Measurements from ENCODE around the gene FYB2. TPM values are rescaled to one million over a fixed set of nuclear protein-coding genes. Genes with fewer than 3 reads are reported as not detected.
"Not testable (repeated sequence)": the region's sequence is repeated elsewhere in the genome, so short reads cannot be mapped to it uniquely, and the experiment has no call there.

The FYB2 gene
- total RNA-seq, 1 donor from 2014 or later: not detected

DNA sequence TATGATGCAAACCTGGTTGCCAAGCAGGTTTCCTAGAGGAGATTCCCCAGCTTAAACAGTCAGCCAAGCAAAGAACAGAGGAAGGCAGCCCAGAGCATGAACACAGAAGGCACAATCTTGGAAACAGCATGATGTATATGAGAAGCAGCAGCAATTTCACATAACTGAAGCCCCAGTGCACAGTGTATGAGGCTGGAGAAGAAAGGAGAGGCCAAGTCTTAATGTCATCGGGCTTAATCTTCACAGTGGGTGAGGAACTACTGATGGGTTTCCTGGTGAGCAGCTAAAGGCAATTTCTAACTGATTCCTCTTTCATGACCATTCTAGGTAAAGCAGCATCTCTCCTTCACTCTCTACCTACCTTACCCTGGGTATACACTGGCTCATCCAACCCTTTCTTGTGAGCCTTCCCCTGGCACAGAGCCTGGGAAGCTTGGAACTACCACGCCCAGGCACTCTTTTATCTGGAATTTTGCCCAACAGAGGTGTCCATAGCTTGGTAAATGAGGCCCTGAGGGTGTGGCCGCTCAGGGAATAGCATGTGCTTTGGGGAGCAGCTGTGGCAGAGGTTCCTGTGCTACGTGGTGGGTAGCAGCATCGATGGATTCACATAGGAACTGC lies 22.0 kb downstream of the FYB2 start:
- intact Hi-C loops (cut with micrococcal nuclease): no loop called here

DNA sequence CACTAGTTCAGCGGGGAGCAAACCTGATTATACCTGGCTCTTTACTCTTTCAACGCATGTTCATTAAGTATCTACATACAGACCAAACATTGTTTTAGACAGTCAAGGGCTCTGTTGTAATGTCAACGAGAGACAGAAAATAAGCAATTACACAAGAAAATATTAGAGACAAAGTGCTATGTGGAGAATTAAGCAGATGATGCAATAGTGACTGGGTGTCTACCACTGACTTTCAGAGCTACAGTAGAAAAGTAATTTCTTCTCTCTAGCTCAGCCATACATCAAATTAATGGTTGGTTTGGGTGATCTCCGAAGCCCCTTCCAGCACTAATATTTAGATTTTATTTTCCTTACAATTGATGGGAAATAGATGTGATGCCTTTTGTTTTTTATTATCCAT lies 23.3 kb downstream of the FYB2 start:
- intact Hi-C loops (cut with micrococcal nuclease): no loop called here

DNA sequence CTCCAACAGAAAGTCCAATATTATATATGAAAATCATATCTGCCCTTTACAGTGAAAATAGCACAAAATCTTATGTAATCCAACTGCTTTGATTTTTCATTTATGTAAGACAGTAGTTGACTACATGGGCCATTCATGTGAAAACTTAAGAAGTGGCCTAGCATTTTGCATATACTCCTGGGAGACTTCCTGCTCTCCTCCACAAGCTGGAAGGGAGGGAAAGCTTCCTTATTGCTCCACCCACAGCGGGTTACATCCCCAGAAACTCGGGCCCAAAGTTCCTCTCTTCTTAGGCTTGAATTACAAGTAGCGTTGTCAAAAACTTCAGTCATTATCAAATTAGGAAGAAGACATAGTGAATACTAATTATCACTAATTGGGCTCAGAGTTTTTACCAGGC lies 29.2 kb downstream of the FYB2 start:
- intact Hi-C loops (cut with micrococcal nuclease): no loop called here

DNA sequence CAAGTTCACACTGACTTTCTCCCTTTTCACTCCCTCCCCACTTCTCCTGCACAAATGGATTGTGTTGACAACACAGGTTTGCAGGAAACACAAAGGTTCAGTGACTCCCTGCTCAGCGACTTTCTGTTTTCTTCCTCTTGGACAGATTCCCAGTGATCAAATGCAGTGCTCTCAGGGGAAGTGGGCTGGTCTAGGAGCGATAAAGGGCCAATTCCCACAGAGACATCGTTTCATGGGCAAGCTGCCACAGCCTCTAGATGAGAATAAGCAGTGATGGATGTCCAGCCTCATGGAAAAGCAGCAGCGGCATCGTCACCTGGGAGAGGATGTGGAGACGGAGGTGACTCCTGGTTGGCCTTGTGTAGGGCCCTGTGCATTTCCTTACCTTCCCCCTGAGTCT lies 30.6 kb downstream of the FYB2 start:
- intact Hi-C loops (cut with micrococcal nuclease): no loop called here

DNA sequence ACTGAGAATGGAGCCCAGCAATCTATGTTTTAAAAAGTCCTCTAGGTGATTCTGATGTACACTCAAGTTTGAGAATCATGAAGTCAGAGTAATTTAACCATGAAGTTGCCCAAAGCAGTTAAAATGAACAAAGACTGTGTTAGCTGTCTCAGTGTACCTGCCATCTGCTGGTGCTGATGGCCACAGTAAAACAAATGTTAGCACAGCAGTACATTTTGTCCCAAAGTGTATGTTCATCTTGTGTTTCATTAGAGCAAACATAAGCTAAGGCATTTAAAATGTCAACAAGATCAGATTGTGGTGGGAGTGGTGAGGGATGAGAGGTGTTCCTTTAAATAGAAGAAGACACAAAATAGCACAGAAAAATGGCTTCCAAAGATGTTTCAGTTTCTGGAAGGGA lies 31.1 kb downstream of the FYB2 start:
- intact Hi-C loops (cut with micrococcal nuclease): no loop called here

DNA sequence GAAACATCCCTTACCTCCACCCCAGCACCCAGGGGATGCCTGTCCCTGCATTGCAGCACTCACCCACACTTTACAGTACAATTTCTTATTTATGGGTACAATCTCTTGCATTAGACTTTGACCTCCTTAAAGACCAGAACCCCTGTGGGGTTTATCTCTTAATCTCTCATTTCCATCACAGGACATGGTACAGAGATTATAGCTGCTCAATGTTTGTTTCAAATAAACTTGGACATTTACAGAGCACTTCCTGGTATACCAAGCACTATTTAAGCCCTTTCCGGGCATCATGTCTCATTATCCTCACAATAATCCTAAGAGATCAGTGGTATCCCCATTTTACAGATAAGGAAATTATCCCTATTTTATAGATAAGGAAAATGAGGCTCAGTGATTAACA lies 31.9 kb downstream of the FYB2 start:
- intact Hi-C loops (cut with micrococcal nuclease): no loop called here

DNA sequence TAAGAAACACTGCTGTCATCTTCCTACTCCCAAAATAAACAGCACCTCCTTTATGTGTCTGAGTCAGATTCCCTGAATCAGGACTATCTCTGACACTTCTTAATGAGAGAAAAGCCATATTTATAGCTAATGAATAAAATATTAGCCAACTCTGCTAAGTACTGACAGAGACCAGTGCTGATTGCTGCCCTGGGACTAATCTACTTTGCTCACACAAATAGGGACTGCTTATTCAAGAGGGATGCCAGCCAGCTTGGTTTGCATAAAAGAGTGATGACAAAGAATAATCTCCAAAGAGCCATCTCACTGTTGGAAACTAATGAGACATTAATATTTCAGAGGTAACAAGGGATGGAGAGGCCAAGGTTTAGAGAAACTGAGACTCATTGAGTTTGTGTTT lies 36.4 kb downstream of the FYB2 start:
- intact Hi-C loops (cut with micrococcal nuclease): no loop called here

DNA sequence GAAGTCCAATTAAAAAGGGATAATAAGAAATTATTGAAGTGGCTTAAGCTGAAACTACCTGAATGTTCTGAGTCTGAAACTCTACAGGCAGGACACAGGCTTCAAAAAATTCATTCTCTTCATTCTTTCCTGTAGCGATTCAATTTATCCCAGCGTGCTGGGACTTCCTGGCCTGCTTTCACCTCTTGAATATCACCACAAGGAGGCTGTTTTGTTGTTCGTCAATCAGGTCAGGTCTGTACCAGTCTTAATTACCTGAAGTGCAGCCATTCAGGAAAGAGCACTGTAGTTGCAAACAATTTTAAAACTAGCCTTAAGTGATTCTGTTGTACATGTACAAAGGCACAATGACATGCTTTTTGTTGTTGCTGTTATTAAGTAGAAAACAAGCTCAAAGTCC lies 38.4 kb downstream of the FYB2 start:
- intact Hi-C loops (cut with micrococcal nuclease): no loop called here

DNA sequence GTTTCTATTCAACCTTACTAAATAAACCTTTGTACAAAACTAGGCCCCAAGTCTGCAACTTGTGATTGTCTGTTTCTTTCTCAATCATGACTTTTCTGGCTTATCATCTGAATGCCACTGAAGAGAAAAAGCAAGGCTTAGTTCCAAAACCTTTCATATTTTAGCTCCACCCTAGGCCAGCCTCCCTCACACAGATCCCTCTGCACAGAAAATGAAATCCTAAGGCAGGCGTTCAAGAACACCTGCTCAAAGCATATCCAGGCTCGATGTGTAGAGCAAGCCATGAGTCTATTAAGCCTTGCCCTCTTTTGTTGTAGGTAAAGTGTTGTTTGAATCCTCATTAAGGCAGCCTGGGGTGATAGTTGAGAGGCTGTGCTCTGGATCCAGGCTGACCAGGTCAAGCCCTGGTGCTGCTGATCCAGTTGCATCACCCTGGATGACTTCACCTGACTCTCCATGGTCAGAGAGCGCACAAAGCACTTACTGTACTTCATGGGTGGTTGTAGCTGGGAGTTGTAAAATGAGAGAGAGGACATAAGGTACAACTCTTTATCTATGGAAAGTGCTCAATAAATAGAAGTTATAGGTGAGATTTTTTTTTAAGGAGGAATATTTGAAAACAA lies 39.0 kb downstream of the FYB2 start:
- intact Hi-C loops (cut with micrococcal nuclease): no loop called here

DNA sequence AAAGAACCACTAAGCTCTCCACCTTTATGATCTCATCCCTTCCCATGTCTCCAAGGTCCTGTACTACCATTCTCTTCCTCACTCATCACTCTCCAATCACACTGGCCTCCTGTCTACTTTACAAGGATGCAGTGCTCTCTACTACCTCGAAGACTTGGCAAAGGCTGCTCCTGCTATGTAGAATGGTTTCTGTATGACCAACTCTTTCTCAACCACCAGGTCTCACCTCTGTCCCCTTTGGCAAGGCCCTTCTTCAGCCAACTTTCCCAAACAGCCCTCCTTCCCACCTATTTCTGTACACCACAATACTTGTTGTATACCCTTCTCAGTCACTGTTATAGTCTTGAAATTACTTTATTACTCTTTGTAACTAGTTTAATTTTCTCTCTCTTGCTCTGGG lies 41.2 kb downstream of the FYB2 start:
- intact Hi-C loops (cut with micrococcal nuclease): no loop called here

DNA sequence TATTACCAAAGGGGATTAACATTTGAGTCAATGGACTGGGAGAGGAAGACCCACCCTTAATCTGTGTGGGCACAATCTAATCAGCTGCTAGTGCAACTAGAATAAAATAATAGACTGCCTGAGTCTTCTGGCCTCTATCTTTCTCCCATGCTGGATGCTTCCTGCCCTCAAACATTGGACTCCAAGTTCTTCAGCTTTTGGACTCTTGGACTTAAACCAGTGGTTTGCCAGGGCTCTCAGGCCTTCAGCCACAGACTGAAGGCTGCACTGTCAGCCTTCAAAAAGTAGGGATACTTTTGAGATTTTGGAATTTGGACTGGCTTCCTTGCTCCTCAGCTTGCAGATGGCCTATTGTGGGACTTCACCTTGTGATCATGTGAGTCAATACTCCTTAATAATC lies 44.5 kb downstream of the FYB2 start:
- intact Hi-C loops (cut with micrococcal nuclease): not testable (repeated sequence)

DNA sequence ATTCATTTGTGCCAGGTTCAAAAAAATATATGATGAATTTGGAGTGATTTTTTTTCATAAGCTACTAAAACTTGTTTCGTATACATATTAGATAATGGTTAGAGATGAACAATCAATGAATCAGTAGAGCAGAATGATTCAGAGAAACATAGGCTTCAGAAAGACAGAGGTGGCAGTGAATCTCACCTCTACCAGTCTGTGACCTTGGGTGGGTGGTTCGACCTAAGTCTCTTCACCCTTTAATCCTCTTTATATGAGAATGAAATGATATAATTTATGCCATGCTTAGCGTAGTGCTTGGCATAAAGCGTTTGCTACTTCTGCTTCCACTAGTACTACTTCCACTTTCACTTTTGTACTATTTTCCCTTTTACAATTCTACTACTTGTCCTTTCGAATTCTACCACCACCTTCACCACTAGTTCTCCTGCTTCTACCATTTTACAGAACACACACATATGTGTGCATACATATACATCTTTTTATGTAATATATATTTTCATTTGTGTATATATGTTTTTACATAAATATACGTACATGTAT lies 45.1 kb downstream of the FYB2 start:
- intact Hi-C loops (cut with micrococcal nuclease): no loop called here

DNA sequence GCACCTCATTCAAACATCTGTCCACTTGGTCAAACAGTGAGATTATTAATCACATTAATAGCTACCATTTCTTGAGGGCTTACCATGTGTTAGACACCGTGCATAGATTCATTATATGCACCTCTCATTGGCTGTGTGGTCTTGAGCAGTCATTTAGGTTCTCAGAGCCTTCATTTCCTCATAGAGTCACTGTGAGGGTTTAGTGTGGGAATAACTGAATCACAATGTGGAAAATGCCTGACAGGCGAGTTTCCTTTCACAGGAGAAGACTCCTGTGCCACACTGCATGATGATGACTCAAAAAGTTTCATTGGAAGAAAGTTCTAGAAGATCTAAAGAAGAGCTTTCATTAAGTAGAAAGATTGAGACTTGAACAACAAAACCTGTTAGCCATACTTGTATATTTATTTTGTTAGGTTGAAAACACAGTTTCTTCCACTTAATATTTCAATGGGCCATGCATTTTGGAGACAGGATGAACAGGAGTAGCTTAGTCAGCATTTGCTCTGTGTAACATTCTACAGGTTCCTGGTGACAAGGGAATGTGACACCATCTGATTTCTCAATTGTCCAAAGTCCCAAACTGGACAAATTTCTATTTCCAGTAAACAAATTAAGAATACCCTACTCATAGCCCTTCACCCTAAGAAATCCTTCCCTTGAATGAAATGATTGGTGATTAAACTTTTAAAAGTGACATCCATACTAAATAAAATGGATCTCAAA lies 45.7 kb downstream of the FYB2 start:
- intact Hi-C loops (cut with micrococcal nuclease): no loop called here

DNA sequence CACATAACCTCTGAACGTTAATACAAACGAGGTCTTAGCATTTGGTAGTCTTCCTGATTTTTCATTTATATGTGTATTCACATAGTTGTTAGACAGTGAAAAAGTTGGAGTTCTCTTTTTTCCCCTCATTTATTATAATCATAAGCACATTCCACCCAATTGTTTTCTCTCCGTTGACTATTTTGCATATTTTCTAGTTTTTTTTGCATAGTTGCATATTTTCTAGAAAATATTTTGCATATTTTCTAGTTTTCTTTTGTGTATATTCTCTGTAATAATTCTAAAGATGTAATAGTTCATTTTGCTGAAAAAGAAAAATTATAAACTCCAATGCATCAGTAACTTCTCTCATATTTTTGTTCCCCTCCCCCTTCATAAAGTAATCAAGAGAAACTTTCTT lies 47.5 kb downstream of the FYB2 start:
- intact Hi-C loops (cut with micrococcal nuclease): no loop called here

DNA sequence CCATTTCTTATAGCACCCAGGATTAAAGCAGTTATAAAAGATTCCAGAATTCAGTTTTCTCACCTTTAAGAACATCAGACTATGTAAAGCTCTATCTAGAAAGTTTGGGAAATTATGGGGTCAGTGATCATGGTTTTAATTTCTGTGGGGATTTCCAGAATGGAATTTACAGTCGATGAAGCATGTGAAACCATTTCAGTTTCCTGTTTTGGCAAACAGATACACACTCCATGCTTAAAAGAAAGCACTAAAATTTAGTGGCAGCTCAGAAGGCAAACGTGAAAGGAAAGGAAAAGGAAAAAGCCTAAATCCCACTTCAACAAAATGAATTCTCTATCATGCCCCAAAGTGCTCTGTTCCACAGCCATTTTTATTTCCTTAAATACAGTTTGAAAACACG lies 60.4 kb downstream of the FYB2 start:
- intact Hi-C loops (cut with micrococcal nuclease): no loop called here

DNA sequence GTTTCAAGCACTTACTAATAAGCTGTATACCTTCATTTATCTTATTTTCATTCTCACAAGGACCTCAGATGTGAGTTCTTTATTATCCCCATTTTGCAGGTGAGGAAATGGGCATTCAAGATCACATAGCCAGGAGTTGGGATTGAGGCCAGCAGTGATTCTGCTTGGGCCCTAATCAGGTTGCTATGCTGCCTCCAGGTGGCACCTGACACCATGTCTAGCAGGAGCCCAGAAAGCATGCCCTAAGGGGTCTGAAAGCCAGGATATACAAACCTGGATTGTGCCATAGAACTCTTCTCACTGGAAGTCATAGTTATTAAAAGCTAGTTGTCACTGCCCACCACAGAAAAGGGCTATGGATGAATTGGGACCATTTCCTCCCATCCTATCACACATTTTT lies 61.1 kb downstream of the FYB2 start:
- intact Hi-C loops (cut with micrococcal nuclease): no loop called here

DNA sequence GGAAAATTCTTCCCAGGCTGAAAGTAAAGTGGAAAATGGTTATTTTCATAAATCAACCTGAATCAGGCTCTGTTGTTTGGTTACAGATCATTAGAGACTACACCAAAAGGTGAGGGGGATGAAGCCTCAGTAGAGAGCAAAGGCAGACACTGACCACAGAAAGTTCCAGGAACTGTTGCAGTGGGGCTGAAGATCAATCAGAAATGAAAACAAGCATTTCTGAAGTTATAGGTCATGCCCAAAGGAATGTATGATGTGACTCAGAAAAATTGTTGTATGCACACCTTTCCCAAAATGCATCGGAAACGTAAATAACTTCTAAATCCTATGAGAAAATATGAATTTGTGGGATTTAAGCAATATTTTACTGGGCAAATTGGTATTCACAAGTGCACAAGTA lies 63.3 kb downstream of the FYB2 start:
- intact Hi-C loops (cut with micrococcal nuclease): no loop called here

DNA sequence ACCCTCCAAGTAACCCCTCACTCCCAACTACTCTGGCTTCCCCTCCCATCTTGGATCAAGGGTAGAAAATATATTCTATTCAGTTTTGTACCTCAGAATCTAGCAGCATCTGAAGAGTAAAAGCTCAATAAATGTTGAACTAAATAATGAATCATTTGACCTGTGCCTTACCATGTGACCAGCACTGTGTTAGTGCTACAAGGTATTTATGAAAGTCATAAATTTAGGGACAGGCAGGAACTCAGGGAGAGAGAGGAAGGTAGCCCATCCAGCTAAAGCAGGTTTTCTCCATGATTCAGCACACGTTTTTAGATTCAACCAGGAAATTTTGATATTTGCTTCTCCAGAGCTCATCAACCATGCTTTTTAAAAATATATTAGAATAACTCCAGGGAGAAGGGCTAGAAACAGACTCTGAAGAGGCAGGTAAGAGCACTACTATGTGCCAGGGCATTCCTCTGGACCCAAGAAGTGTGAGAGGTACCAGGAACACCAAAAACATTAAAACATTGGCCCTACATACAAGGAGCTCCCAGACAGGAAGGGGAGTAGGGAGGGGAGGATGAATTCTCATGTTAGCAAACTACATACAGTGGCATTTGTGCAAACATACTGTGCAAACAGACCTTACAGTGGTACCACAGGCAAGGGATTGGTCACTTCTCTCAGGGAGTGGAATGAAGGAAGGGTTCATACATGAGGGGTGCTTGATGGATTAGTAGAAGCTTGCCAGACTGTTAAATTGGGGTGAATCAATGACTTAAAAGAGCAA lies 64.3 kb downstream of the FYB2 start:
- intact Hi-C loops (cut with micrococcal nuclease): no loop called here

DNA sequence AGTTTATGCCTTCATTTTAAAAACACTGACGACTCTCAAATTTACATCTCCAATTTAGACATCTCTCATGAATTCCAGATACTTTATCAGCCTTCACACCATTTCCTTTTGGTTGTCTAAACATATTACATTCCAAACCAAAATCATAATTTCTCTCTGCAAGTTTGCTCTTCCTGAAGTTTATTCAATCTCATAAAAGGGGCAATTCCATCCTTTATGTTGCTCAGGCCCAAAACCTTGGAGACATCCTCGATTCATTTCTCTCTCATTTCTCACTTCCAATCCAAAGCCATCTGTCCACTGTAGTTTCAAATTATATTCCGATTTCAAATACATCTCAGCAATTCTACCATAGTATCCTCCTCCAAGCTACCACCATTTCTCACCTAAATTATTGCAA lies 74.0 kb downstream of the FYB2 start:
- intact Hi-C loops (cut with micrococcal nuclease): no loop called here

DNA sequence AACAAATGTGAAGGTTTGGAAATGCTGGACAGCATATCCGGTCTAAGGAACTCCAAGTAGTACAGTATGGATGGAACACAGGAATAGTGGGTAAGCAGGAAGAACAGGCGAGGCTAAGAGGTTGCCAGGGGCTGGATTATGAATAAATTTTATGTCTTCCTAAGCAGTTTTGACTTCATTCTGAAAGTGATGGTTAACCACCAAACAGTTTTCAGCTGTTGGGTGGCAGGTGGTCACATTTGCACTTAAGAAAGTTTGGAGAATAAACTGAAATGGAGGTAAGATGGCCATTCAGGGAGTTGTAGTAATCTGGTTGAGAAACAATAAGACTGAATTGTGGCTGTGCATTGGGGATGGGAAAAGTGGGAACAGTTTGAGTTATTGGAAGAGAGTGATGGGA lies 90.2 kb downstream of the FYB2 start:
- intact Hi-C loops (cut with micrococcal nuclease): no loop called here

DNA sequence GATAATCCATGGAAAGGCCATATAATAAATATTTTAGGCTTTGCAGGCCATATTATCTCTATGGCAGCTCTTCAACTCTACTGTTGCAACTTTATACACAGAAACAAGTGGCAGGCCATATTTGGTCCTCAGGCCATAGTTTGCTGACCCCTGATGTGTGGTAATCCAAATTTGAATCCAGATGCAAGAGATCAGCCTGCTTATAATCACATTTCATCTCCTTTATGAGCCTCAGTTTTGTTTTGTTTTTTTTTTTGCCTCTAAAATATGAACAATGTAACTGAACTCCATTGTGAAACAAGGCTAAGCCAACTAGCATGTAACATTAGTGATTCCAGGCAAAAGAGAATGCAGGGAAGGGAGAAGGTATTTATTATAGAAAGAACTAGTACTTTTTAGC lies 92.5 kb downstream of the FYB2 start:
- intact Hi-C loops (cut with micrococcal nuclease): no loop called here

DNA sequence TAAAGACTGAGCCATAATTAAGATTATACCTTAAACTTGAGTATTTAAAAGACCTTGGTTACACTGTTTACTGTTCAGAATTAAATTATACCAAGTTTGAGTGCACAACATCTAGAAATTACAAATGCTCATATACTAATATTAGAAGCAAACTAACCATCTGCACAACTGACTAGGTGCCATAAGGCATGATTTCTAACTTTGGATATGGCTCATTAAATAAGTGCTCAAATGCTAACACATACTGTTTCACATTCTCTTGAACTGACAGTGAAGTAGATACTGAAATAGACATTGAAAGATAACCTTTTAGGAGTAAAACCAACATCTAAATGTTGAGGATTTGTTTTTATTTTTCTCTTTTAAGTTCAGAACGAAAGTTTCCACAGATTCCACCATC lies 100.0 kb downstream of the FYB2 start:
- intact Hi-C loops (cut with micrococcal nuclease): no loop called here

All from T-helper 1 cell treated with Interleukin-12 subunit alpha and Interleukin-12 subunit beta and Interleukin-4 antibody, amounts not matched to agents 30 ng/mL and 1 ng/mL, for 36 hours (primary cell).